Ovary (tissue), 3 donors: ENCODE measurements around the gene PRKG1.

ENCODE experiments used
- POLR2A ChIP-seq: fragments of 450-650 bp; IDR thresholded peaks from one replicate; pipeline ENCODE4 v1.6.1; 2017; ENCODE audit warnings: antibody characterized with exemption, mild to moderate bottlenecking, moderate library complexity
- TF ChIP-seq, protein P1 (sequence below), 3 donors: fragments of 450-650 bp in 2 of 3; fragments of 200-600 bp in 1 of 3; IDR thresholded peaks; one replicate each; pipeline versions ENCODE4 v1.5.1 to v1.8.0; 2016 to 2022; ENCODE audit warnings: antibody characterized with exemption in 3 of 3, mild to moderate bottlenecking in 1 of 3
- donor health status: DM: no; HTN: no; CAD: no.

DNA sequence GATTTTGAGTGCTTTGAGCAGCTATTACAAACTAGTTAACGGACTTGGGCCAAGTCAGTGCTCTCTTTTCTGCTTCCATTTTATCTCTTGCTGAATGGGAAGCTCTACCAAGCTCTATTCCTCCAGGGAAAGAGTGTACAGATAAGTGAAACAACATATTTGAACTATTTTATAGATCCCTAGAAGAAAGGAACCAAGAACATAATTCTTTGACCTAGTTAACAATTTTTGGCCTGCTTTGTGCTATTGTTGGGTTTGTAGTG, 244.8 kb downstream of the PRKG1 start:
- TF ChIP-seq, protein P1, sequence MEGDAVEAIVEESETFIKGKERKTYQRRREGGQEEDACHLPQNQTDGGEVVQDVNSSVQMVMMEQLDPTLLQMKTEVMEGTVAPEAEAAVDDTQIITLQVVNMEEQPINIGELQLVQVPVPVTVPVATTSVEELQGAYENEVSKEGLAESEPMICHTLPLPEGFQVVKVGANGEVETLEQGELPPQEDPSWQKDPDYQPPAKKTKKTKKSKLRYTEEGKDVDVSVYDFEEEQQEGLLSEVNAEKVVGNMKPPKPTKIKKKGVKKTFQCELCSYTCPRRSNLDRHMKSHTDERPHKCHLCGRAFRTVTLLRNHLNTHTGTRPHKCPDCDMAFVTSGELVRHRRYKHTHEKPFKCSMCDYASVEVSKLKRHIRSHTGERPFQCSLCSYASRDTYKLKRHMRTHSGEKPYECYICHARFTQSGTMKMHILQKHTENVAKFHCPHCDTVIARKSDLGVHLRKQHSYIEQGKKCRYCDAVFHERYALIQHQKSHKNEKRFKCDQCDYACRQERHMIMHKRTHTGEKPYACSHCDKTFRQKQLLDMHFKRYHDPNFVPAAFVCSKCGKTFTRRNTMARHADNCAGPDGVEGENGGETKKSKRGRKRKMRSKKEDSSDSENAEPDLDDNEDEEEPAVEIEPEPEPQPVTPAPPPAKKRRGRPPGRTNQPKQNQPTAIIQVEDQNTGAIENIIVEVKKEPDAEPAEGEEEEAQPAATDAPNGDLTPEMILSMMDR (IDR thresholded peaks at IDR 0.05): no peak
- TF ChIP-seq POLR2A: no peak
